Nephron progenitor cell (in vitro differentiated cells): ENCODE data around the gene PIP4P1.

Source experiments
- DNase-seq: peaks from one replicate; pipeline ENCODE4 v3.0.0; 2021
- H3K27ac Mint-ChIP-seq: 2 replicates; pipeline ENCODE4 v1.8.0; 2021; ENCODE audit warnings: mild to moderate bottlenecking, moderate library complexity, mixed read lengths
- H3K27me3 Mint-ChIP-seq: 2 replicates; pipeline ENCODE4 v1.8.0; 2021; ENCODE audit warnings: mild to moderate bottlenecking, low read depth, mixed read lengths; ENCODE audit not compliant: poor library complexity
- H3K36me3 Mint-ChIP-seq: 2 replicates; pipeline ENCODE4 v1.8.0; 2021; ENCODE audit warnings: low read depth, mixed read lengths
- H3K4me1 Mint-ChIP-seq: 2 replicates; pipeline ENCODE4 v1.8.0; 2021; ENCODE audit warnings: mixed read lengths
- H3K4me3 Mint-ChIP-seq: 2 replicates; pipeline ENCODE4 v1.8.0; 2021; ENCODE audit warnings: mild to moderate bottlenecking, moderate library complexity, mixed read lengths
- H3K9me3 Mint-ChIP-seq: 2 replicates; pipeline ENCODE4 v1.8.0; 2021; ENCODE audit warnings: mild to moderate bottlenecking, moderate library complexity, mixed read lengths
- CTCF ChIP-seq: fragments of 200-600 bp; sonication (generic); IDR thresholded peaks from 2 replicates; pipeline ENCODE4 v1.5.0; 2021; ENCODE audit warnings: antibody characterized with exemption

Gene PIP4P1

GRCh38 chr14:20482382-20482781, 21.1 kb upstream of the PIP4P1 start:
- H3K4me1 Mint-ChIP-seq: no peaks in the 10 kb centered on the region
- no peak for DNase-seq

GRCh38 chr14:20478894-20479293, 17.7 kb upstream of the PIP4P1 start:
- Mint-ChIP-seq H3K27ac (no peak overlapping the region), H3K4me1 (no peaks in the 10 kb centered on the region), H3K9me3 (no peaks in the 10 kb centered on the region), H3K27me3 (no peaks in the 10 kb centered on the region), H3K36me3 (peaks cover 44% of the 10 kb centered on the region), H3K4me3 (no peak overlapping the region)
- no peak for DNase-seq
- TF ChIP-seq CTCF: no peak

More at GRCh38 chr14:20482382-20482781, 21.1 kb upstream of the PIP4P1 start:
- peaks cover 9% of the 10 kb centered on the region for H3K36me3 Mint-ChIP-seq
- no peaks in the 10 kb centered on the region for H3K9me3 Mint-ChIP-seq
- no peak for TF ChIP-seq CTCF
- no peak overlapping the region for H3K27ac Mint-ChIP-seq
- H3K4me3 Mint-ChIP-seq: no peak overlapping the region
- no peaks in the 10 kb centered on the region for H3K27me3 Mint-ChIP-seq

- no peak for TF ChIP-seq CTCF
- Mint-ChIP-seq H3K4me1 (peaks cover 2% of the 10 kb centered on the region), H3K9me3 (no peaks in the 10 kb centered on the region), H3K27ac (peak overlapping the region; percentile 44), H3K27me3 (no peaks in the 10 kb centered on the region), H3K36me3 (peaks cover 58% of the 10 kb centered on the region), H3K4me3 (no peak overlapping the region)
- no peak for DNase-seq
Observed at GRCh38 chr14:20477211-20477876, 16.1 kb upstream of the PIP4P1 start.

GRCh38 chr14:20476776-20477175, 15.5 kb upstream of the PIP4P1 start:
- no peak overlapping the region for H3K27ac Mint-ChIP-seq
- DNase-seq: no peak
- H3K9me3 Mint-ChIP-seq: no peaks in the 10 kb centered on the region
- H3K36me3 Mint-ChIP-seq: peaks cover 64% of the 10 kb centered on the region
- H3K4me1 Mint-ChIP-seq: peaks cover 8% of the 10 kb centered on the region
- no peak overlapping the region for H3K4me3 Mint-ChIP-seq
- no peaks in the 10 kb centered on the region for H3K27me3 Mint-ChIP-seq
- TF ChIP-seq CTCF: no peak

- Mint-ChIP-seq H3K36me3 (peaks cover 61% of the 10 kb centered on the region), H3K4me1 (peaks cover 34% of the 10 kb centered on the region), H3K4me3 (peak overlapping the region; percentile 69), H3K27me3 (no peaks in the 10 kb centered on the region), H3K27ac (no peak overlapping the region), H3K9me3 (no peaks in the 10 kb centered on the region)
- DNase-seq: no peak
- TF ChIP-seq CTCF: no peak
Observed at GRCh38 chr14:20472536-20473169, 11.4 kb upstream of the PIP4P1 start.

GRCh38 chr14:20470603-20470901, 9.3 kb upstream of the PIP4P1 start:
- Mint-ChIP-seq H3K9me3 (no peaks in the 10 kb centered on the region), H3K4me1 (peaks cover 34% of the 10 kb centered on the region), H3K27ac (peak overlapping the region; percentile 14), H3K27me3 (peaks cover 2% of the 10 kb centered on the region), H3K4me3 (peak overlapping the region; percentile 96), H3K36me3 (peaks cover 40% of the 10 kb centered on the region)
- no peak for TF ChIP-seq CTCF
- DNase-seq: no peak
